ENCODE measurements around the gene SCN9A.
A peak's percentile ranks its signal among the peaks of the same experiment; 100 is the strongest.
"Not testable (repeated sequence)": the region's sequence is repeated elsewhere in the genome, so short reads cannot be mapped to it uniquely, and the experiment has no call there.

Gene SCN9A

GRCh38 chr2:166314022-166314759, 61.6 kb downstream of the SCN9A start:
- TF ChIP-seq CTCF (conservative IDR thresholded peaks at IDR 0.05; ENCODE audit: low read depth): no peak
- POLR2A ChIA-PET (ENCODE audit: low non-redundant PET): no interaction called here
- CTCF ChIA-PET: interaction anchor here (0.5 kb wide), 1 partner anchor 101 kb away, joined by 4 read pairs; no protein-coding TSS in a partner anchor
- no peak overlapping the region for H3K27ac ChIP-seq
- DNase-seq (ENCODE audit: low spot score): peak; percentile 41

DNA sequence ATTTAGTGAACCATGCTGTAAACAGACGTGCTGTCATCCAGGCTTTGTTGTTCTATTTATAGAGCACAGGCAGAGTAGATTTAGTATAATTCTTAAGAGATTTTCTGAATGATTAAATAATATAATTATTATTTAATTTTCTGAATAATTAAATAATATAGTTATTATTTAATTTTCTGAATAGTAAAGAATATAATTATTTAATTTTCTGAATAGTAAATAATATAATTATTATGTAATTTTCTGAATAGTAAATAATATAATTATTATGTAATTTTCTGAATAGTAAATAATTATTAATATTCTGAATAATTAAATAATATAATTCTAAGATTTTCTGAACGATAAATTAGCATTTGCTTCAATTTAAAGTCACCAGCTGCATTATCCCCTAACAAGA, 62.9 kb downstream of the SCN9A start:
- POLR2A ChIA-PET (ENCODE audit: low non-redundant PET); CTCF ChIA-PET; H3K27ac ChIP-seq; DNase-seq (ENCODE audit: low spot score): not testable (repeated sequence)

GRCh38 chr2:166307326-166307725, 68.4 kb downstream of the SCN9A start:
- TF ChIP-seq CTCF (conservative IDR thresholded peaks at IDR 0.05; ENCODE audit: low read depth): no peak
- no peak overlapping the region for H3K27ac ChIP-seq
- ChIA-PET POLR2A (ENCODE audit: low non-redundant PET) (no interaction called here), CTCF (interaction anchor here (0.5 kb wide), 1 partner anchor 52 kb away, joined by 6 read pairs; no protein-coding TSS in a partner anchor)
- DNase-seq (ENCODE audit: low spot score): no peak

- no peak for TF ChIP-seq CTCF (conservative IDR thresholded peaks at IDR 0.05; ENCODE audit: low read depth)
- ChIA-PET CTCF (no interaction called here), POLR2A (ENCODE audit: low non-redundant PET) (no interaction called here)
- DNase-seq (ENCODE audit: low spot score): no peak
- no peak overlapping the region for H3K27ac ChIP-seq
Measured at GRCh38 chr2:166304656-166305055, 71.1 kb downstream of the SCN9A start.

GRCh38 chr2:166302036-166302435, 73.7 kb downstream of the SCN9A start:
- no peak overlapping the region for H3K27ac ChIP-seq
- TF ChIP-seq CTCF (conservative IDR thresholded peaks at IDR 0.05; ENCODE audit: low read depth): no peak
- ChIA-PET POLR2A (ENCODE audit: low non-redundant PET) (no interaction called here), CTCF (no interaction called here)
- DNase-seq (ENCODE audit: low spot score): no peak

DNA sequence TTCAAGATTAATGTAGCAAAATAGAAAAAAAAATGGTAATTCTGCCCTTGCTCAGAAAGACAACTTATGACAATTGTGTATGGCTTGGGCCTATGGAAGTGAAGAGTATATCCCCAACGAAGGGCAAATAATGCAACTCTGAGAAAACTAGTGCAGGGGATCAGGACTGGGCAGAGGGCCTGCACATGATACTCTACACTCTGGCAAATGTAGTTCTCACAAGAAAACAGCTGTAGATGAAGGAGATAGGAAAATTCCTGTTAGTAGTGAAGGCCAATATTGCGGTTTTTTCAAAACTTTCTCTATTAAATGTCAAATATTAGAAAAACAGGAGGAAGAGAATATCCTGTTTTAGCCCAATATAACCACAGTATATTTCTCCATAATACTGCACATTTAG, 77.8 kb downstream of the SCN9A start:
- no peak for TF ChIP-seq CTCF (conservative IDR thresholded peaks at IDR 0.05; ENCODE audit: low read depth)
- CTCF ChIA-PET: no interaction called here
- POLR2A ChIA-PET (ENCODE audit: low non-redundant PET): no interaction called here
- DNase-seq (ENCODE audit: low spot score): no peak
- H3K27ac ChIP-seq: no peak overlapping the region

- CTCF ChIA-PET: no interaction called here
- TF ChIP-seq CTCF (conservative IDR thresholded peaks at IDR 0.05; ENCODE audit: low read depth): no peak
Measured at GRCh38 chr2:166293984-166294383, 81.8 kb downstream of the SCN9A start.

More at GRCh38 chr2:166293984-166294383, 81.8 kb downstream of the SCN9A start:
- H3K27ac ChIP-seq: no peak overlapping the region
- no peak for DNase-seq (ENCODE audit: low spot score)
- POLR2A ChIA-PET (ENCODE audit: low non-redundant PET): no interaction called here
